Right ventricle myocardium superior (tissue), 1 donor: ENCODE results near the gene CENPP. TPM values are rescaled to one million over a fixed set of nuclear protein-coding genes. Genes with fewer than 3 reads are reported as not detected.
"Not testable (repeated sequence)": the region's sequence is repeated elsewhere in the genome, so short reads cannot be mapped to it uniquely, and the experiment has no call there.

ENCODE experiments used
- ATAC-seq: fragments of 200-7000 bp; cut with Tn5 transposase; one replicate; pipeline ENCODE4 v1.9.1; 2020; ENCODE audit warnings: mild to moderate bottlenecking; ENCODE audit not compliant: poor library complexity
- DNase-seq: peaks from one replicate; pipeline ENCODE4 v3.0.0-alpha.2; 2020
- intact Hi-C: fragments of 100-400 bp; cut with DNase I; formaldehyde crosslinking; loops from one replicate; pipeline ENCODE4 v1.11.2; 2022
- total RNA-seq: library from RNA; stranded (reverse); fragmentation: NEBNext Ultra II Directional; extraction: Animal tissue kit (Norgen Biotek cat#: 25700); gene quantifications from one replicate; pipeline ENCODE4 v1.2.1, GENCODE V29; 2021
- donor health status: DM: no; HTN: yes; CAD: no; lungs with severe emphysema.

Gene CENPP
- total RNA-seq, 1 donor from 2014 or later, result 3.0 TPM

GRCh38 chr9:92595075-92595474, 269.3 kb downstream of the CENPP start:
- ATAC-seq, intact Hi-C loops, DNase-seq: not testable (repeated sequence)

- DNase-seq (no peak), ATAC-seq (no peak)
- intact Hi-C loops, result no loop called here
Measured at GRCh38 chr9:92595930-92596329, 270.2 kb downstream of the CENPP start.

GRCh38 chr9:92598382-92598781, 272.6 kb downstream of the CENPP start:
- ATAC-seq (peak; percentile 37), DNase-seq (no peak)
- intact Hi-C loops, result no loop called here

GRCh38 chr9:92599938-92600461, 274.2 kb downstream of the CENPP start:
- ATAC-seq (peak; percentile 37), DNase-seq (no peak)
- intact Hi-C loops, result no loop called here

- intact Hi-C loops, result no loop called here
- DNase-seq (no peak), ATAC-seq (peak; percentile 58)
Measured at GRCh38 chr9:92600462-92601261, 274.9 kb downstream of the CENPP start.

- no peak for DNase-seq
- intact Hi-C loops, result no loop called here
Measured at GRCh38 chr9:92601451-92601850, 275.7 kb downstream of the CENPP start.

GRCh38 chr9:92602413-92602812, 276.7 kb downstream of the CENPP start:
- intact Hi-C loops, result no loop called here
- DNase-seq (no peak), ATAC-seq (no peak)

More at GRCh38 chr9:92601451-92601850, 275.7 kb downstream of the CENPP start:
- ATAC-seq, result no peak

GRCh38 chr9:92603100-92603499, 277.3 kb downstream of the CENPP start:
- ATAC-seq (no peak), DNase-seq (no peak)
- intact Hi-C loops, result no loop called here

- ATAC-seq (no peak), DNase-seq (no peak)
- intact Hi-C loops, result no loop called here
Measured at GRCh38 chr9:92603990-92604389, 278.2 kb downstream of the CENPP start.

GRCh38 chr9:92605224-92605623, 279.5 kb downstream of the CENPP start:
- intact Hi-C loops, result no loop called here
- ATAC-seq (no peak), DNase-seq (no peak)

- ATAC-seq (peak; percentile 24), DNase-seq (no peak)
- intact Hi-C loops, result no loop called here
Measured at GRCh38 chr9:92607088-92607487, 281.3 kb downstream of the CENPP start.

GRCh38 chr9:92607773-92608172, 282.0 kb downstream of the CENPP start:
- ATAC-seq (peak; percentile 5), DNase-seq (no peak)
- intact Hi-C loops, result no loop called here

GRCh38 chr9:92608241-92608908, 282.6 kb downstream of the CENPP start:
- ATAC-seq (no peak), DNase-seq (no peak)
- intact Hi-C loops, result no loop called here

- peak; percentile 83 for DNase-seq
- intact Hi-C loops, result no loop called here
- ATAC-seq, result peak; percentile 76
Measured at GRCh38 chr9:92608909-92609445, 283.2 kb downstream of the CENPP start.

GRCh38 chr9:92610470-92611420, 285.0 kb downstream of the CENPP start:
- ATAC-seq (peak; percentile 65), DNase-seq (peak; percentile 67)
- intact Hi-C loops, result no loop called here

GRCh38 chr9:92611621-92612285, 286.0 kb downstream of the CENPP start:
- DNase-seq (no peak), ATAC-seq (no peak)
- intact Hi-C loops, result no loop called here

- no peak for ATAC-seq
- intact Hi-C loops, result no loop called here
- no peak for DNase-seq
Measured at GRCh38 chr9:92612292-92612691, 286.5 kb downstream of the CENPP start.

GRCh38 chr9:92612816-92613215, 287.1 kb downstream of the CENPP start:
- ATAC-seq, result no peak
- no peak for DNase-seq
- intact Hi-C loops, result no loop called here
